ENCODE data around the gene VPS50. TPM values are rescaled to one million over a fixed set of nuclear protein-coding genes. Genes with fewer than 3 reads are reported as not detected.
"Not testable (repeated sequence)": the region's sequence is repeated elsewhere in the genome, so short reads cannot be mapped to it uniquely, and the experiment has no call there.

The VPS50 gene
- polyA plus RNA-seq, 1 donor: 17.1 TPM

GRCh38 chr7:93342178-93342577 lies 110.0 kb downstream of the VPS50 start:
- DNase-seq: not testable (repeated sequence)

- DNase-seq: no peak
Measured at GRCh38 chr7:93350338-93350737, 118.2 kb downstream of the VPS50 start.

DNA sequence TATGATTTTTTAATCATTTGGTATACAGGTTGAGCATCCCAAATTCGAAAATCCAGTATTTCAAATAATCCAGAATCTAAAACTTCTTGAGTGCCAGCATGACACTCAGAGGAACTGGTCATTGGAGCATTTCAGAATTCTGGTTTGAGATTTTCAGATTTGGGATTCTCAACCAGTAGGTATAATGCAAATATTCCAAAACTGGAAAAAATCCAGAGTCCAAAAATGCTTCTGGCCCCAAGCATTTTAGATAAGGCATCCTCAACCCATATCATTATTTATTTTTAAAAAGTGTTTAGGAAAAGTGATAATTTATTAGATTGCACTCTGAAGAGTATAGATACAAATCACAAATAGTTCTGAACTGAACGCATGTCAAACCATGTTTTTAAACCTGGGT lies 120.7 kb downstream of the VPS50 start:
- DNase-seq: no peak

GRCh38 chr7:93354815-93355214 lies 122.6 kb downstream of the VPS50 start:
- DNase-seq: no peak

- DNase-seq: no peak
Measured at GRCh38 chr7:93359520-93360198, 127.5 kb downstream of the VPS50 start.

DNA sequence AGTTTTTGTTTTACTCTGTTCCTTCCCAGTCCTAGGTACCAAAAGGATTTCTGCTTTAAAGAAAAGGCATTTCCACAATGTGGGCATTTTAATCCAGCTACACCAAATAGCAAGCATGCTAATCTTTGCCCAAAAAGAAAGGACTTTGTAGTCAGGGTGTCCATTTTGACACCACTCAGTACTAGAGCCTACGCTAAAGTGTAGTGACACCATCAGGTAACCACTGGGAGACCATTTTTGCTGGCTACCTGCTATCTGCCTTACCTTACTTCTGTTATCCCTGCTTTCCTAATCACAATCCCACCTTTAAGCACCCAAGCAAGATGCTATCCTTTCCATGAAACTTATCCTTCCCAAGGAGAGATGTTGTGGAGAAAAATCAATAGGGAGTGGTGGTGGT lies 129.7 kb downstream of the VPS50 start:
- no peak for DNase-seq

DNA sequence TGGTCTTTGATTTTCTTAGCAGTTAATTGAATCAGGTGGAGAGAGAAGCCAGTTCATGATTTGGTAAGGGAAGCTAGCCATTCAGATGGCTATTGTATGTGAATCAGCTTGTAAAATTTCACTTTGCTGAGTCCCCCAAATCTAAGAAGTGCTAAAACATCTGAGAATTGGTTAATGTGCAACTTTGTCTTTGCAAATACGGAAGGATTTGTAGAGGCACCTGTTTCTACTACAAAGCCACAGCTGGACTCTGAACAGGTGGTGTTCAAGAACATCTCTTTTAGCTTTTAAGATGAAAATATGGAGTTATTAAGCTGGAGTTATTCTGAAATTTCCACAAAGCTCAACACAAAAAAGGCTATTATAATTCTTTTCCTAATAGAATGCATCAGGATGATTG lies 132.6 kb downstream of the VPS50 start:
- no peak for DNase-seq

DNA sequence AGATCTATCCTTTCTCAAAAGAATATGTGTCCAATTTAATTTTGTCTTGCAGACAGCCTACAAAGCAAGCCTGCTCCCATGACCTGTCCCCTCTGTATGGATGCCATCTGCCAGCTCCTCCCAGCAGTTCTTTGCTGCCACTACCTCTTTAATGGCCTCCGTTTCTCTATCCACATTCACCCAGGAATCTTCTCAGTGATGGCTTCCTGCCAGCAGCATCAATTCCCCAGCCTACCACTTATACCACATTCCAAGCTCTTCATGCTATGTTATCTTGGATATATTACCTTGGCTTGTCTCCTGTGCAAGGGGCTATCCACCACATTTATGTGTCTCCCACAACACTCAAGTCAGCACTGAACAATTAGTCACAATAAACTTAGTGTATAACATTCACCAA lies 133.2 kb downstream of the VPS50 start:
- DNase-seq: no peak

DNA sequence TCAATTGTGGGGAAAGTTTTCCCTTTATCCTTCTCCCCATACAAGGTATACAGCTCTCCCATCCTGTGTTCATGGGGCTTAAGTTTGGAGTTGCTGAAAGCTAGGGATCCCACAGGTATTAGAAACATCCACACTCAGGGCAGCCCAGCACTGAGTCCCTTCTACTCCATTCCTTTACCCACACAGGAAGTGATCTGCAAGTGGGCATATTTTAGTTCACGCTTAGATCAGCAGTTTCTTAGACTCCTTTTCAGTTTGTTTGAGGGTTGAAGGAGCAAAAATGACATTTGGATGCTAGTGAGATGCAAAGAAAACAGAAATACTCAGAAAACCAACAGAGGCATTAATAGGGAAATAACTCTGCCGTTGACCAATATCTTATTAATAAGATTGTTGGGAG lies 134.7 kb downstream of the VPS50 start:
- DNase-seq: no peak

DNA sequence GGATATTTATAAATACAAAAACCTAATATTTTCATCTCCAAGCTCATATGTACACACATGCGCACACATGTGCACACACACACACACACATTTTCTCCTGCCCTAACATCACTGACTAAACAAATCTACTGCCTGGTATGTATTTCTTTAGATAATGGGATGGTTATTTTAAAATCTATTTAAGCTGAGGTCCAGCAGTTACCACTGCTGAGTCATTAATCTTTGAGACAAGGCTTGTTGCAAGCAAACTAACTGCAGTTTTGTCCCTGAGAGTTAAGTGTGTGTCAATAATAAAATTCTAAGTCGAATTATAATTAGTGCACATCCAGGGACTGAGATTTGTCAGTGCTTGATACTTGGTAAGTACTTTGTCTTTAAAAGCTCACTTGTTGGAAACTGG lies 135.1 kb downstream of the VPS50 start:
- DNase-seq: no peak

DNA sequence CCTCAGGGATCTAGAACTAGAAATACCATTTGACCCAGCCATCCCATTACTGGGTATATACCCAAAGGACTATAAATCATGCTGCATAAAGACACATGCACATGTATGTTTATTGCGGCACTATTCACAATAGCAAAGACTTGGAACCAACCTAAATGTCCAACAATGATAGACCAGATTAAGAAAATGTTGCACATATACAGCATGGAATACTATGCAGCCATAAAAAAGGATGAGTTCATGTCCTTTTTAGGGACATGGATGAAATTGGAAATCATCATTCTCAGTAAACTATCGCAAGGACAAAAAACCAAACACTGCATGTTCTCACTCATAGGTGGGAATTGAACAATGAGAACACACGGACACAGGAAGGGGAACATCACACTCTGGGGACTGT lies 138.8 kb downstream of the VPS50 start:
- not testable (repeated sequence) for DNase-seq

- no peak for DNase-seq
Measured at GRCh38 chr7:93373537-93373936, 141.4 kb downstream of the VPS50 start.

- DNase-seq: peak; percentile 2
Measured at GRCh38 chr7:93374345-93374940, 142.3 kb downstream of the VPS50 start.

- no peak for DNase-seq
Measured at GRCh38 chr7:93375603-93376002, 143.4 kb downstream of the VPS50 start.

- peak; percentile 16 for DNase-seq
Measured at GRCh38 chr7:93378131-93378760, 146.1 kb downstream of the VPS50 start.

- DNase-seq: no peak
Measured at GRCh38 chr7:93382362-93382761, 150.2 kb downstream of the VPS50 start.

DNA sequence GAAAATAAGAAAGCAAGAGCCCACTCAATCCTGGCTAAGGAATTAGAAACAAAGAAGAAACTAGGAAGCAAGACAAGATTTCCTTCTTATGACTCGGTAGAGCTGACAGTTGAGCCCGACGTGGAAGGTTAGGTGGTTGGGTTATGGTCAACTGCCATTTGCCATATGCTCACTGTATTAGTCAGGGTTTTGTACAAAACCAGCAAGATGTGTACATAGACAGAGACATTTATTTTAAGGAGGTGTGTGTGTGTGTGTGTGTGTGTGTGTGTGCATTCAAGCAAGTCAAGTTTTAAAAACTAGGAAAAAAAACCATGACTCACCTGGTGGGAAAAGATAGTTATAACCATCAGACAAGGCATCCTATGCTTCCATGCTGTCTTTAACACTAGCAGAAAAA lies 158.5 kb downstream of the VPS50 start:
- DNase-seq: no peak

DNA sequence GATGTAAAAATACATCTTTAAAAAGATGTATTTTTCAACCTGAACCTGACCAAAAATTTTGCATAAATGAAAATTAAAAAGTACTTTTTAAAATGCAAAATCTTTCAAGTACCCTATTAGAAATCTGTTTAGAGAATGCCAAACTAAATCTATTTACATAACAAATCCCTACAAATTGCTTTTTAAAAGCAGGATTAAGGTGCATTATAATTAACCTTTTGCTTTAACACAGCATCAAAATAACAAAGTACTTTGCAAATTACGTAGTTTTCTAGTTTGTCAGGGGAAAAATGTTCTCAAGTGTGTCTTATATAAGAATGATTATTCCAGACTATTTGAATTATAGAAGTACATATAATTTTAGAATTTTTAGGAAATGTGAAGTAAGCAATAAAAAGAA lies 160.8 kb downstream of the VPS50 start:
- DNase-seq: no peak

DNA sequence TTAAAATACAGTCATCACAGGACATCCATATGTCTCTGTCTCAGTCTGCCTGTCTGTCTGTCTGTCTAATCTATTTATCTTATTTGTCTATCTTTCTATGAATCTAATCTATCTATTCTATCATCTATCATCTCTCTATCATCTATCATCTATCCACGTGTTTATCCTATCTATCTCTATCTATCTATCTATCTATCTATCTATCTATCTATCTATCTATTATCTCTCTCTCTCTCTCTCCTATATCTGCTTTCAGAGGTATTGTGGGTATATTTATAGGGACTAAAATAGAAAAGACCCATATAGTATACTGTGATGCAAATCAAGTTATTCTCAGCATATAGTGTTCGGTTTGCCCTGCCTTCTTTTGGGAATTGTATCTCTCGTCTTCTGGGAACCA lies 167.5 kb downstream of the VPS50 start:
- DNase-seq: no peak

- DNase-seq: no peak
Measured at GRCh38 chr7:93402944-93403343, 170.8 kb downstream of the VPS50 start.

DNA sequence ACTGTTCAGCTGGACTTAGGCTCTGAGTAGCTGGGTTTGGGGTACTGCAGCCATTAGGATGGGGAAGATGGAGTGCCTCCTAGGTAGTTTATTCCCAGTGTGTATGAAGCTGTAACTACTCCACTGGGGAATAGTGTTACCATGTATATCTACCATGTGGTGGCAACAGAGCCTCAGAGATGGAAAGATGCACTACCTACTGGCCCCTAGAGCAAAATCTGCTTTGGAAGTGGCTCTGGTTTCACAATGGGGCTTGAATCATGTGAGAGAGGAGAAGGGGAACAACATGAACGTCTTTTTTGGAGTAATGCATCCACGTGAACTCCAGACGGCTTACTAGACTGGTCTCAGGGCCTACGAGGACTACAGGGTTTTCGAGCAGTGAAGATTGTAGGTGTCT lies 175.1 kb downstream of the VPS50 start:
- DNase-seq: no peak

GRCh38 chr7:93409324-93409723 lies 177.2 kb downstream of the VPS50 start:
- no peak for DNase-seq
